ENCODE measurements around the gene CDK18. TPM values are rescaled to one million over a fixed set of nuclear protein-coding genes. Genes with fewer than 3 reads are reported as not detected.
"Not testable (repeated sequence)": the region's sequence is repeated elsewhere in the genome, so short reads cannot be mapped to it uniquely, and the experiment has no call there.

CDK18 gene
- total RNA-seq, 2 experiments from 2014 or later: 3.6 to 4.1 TPM

- no peak for DNase-seq
- peaks cover 37% of the 10 kb centered on the region for H3K27me3 Mint-ChIP-seq (ENCODE audit: low read depth)
- peaks cover 16% of the 10 kb centered on the region for H3K9me3 Mint-ChIP-seq
- CTCF ChIA-PET: interaction anchor here (4.0 kb wide), 1 partner anchor 12 kb away, joined by 28 read pairs; no protein-coding TSS in a partner anchor
- H3K36me3 Mint-ChIP-seq (ENCODE audit: low read depth): peaks cover 5% of the 10 kb centered on the region
- intact Hi-C loops (cut with micrococcal nuclease): no loop called here
- H3K4me3 Mint-ChIP-seq: no peak overlapping the region
- H3K27ac Mint-ChIP-seq: no peak overlapping the region
- no peaks in the 10 kb centered on the region for H3K4me1 Mint-ChIP-seq (ENCODE audit: low read depth)
Measured at GRCh38 chr1:205473475-205473874, 31.0 kb upstream of the CDK18 start.

- CTCF ChIA-PET: interaction anchor here (2.7 to 4.0 kb wide), 2 partner anchors 12 to 43 kb away, joined by 11 to 28 read pairs; no protein-coding TSS in a partner anchor
Measured at GRCh38 chr1:205473966-205474365, 30.5 kb upstream of the CDK18 start.

GRCh38 chr1:205474571-205474970 is 29.9 kb upstream of the CDK18 start:
- Mint-ChIP-seq H3K27me3 (ENCODE audit: low read depth) (peaks cover 36% of the 10 kb centered on the region), H3K4me3 (no peak overlapping the region), H3K4me1 (ENCODE audit: low read depth) (peaks cover 1% of the 10 kb centered on the region), H3K27ac (no peak overlapping the region), H3K9me3 (peaks cover 16% of the 10 kb centered on the region), H3K36me3 (ENCODE audit: low read depth) (peaks cover 5% of the 10 kb centered on the region)
- DNase-seq: no peak
- intact Hi-C loops (cut with micrococcal nuclease): no loop called here
- CTCF ChIA-PET: interaction anchor here (0.6 to 4.0 kb wide), 3 partner anchors 11 to 96 kb away, joined by 3 to 28 read pairs (median 11); no protein-coding TSS in a partner anchor

More at GRCh38 chr1:205473966-205474365, 30.5 kb upstream of the CDK18 start:
- Mint-ChIP-seq H3K27me3 (ENCODE audit: low read depth) (peaks cover 37% of the 10 kb centered on the region), H3K36me3 (ENCODE audit: low read depth) (peaks cover 5% of the 10 kb centered on the region), H3K9me3 (peaks cover 16% of the 10 kb centered on the region), H3K4me1 (ENCODE audit: low read depth) (no peaks in the 10 kb centered on the region), H3K4me3 (no peak overlapping the region), H3K27ac (no peak overlapping the region)
- DNase-seq: no peak
- intact Hi-C loops (cut with micrococcal nuclease): no loop called here

- H3K4me3 Mint-ChIP-seq: no peak overlapping the region
- peaks cover 14% of the 10 kb centered on the region for H3K4me1 Mint-ChIP-seq (ENCODE audit: low read depth)
- H3K27ac Mint-ChIP-seq: no peak overlapping the region
- H3K27me3 Mint-ChIP-seq (ENCODE audit: low read depth): peaks cover 36% of the 10 kb centered on the region
- no peak for DNase-seq
- H3K36me3 Mint-ChIP-seq (ENCODE audit: low read depth): peaks cover 5% of the 10 kb centered on the region
- intact Hi-C loops (cut with micrococcal nuclease): no loop called here
- peaks cover 16% of the 10 kb centered on the region for H3K9me3 Mint-ChIP-seq
- CTCF ChIA-PET: interaction anchor here (0.7 to 4.0 kb wide), 4 partner anchors 10 to 122 kb away, joined by 3 to 28 read pairs (median 8); no protein-coding TSS in a partner anchor
Measured at GRCh38 chr1:205475855-205476254, 28.6 kb upstream of the CDK18 start.

- Mint-ChIP-seq H3K9me3 (peaks cover 16% of the 10 kb centered on the region), H3K4me1 (ENCODE audit: low read depth) (peaks cover 21% of the 10 kb centered on the region), H3K36me3 (ENCODE audit: low read depth) (peaks cover 5% of the 10 kb centered on the region), H3K27me3 (ENCODE audit: low read depth) (peaks cover 40% of the 10 kb centered on the region), H3K4me3 (no peak overlapping the region), H3K27ac (no peak overlapping the region)
- CTCF ChIA-PET: interaction anchor here (0.6 to 4.0 kb wide), 5 partner anchors 9 to 87 kb away, joined by 3 to 28 read pairs (median 8); no protein-coding TSS in a partner anchor
- intact Hi-C loops (cut with micrococcal nuclease): no loop called here
- no peak for DNase-seq
Measured at GRCh38 chr1:205476648-205477047, 27.8 kb upstream of the CDK18 start.

- H3K27ac Mint-ChIP-seq: no peak overlapping the region
- intact Hi-C loops (cut with micrococcal nuclease): no loop called here
Measured at GRCh38 chr1:205477121-205477758, 27.2 kb upstream of the CDK18 start.

GRCh38 chr1:205477759-205478247 is 26.7 kb upstream of the CDK18 start:
- CTCF ChIA-PET: interaction anchor here (0.9 to 1.7 kb wide), 6 partner anchors 8 to 115 kb away, joined by 3 to 8 read pairs (median 4); no protein-coding TSS in a partner anchor
- Mint-ChIP-seq H3K36me3 (ENCODE audit: low read depth) (peaks cover 5% of the 10 kb centered on the region), H3K27me3 (ENCODE audit: low read depth) (peaks cover 40% of the 10 kb centered on the region), H3K4me1 (ENCODE audit: low read depth) (peaks cover 22% of the 10 kb centered on the region), H3K9me3 (peaks cover 16% of the 10 kb centered on the region), H3K4me3 (no peak overlapping the region), H3K27ac (no peak overlapping the region)
- intact Hi-C loops (cut with micrococcal nuclease): no loop called here
- no peak for DNase-seq

More at GRCh38 chr1:205477121-205477758, 27.2 kb upstream of the CDK18 start:
- H3K4me1 Mint-ChIP-seq (ENCODE audit: low read depth): peaks cover 22% of the 10 kb centered on the region
- H3K27me3 Mint-ChIP-seq (ENCODE audit: low read depth): peaks cover 40% of the 10 kb centered on the region
- peaks cover 16% of the 10 kb centered on the region for H3K9me3 Mint-ChIP-seq
- H3K4me3 Mint-ChIP-seq: no peak overlapping the region
- no peak for DNase-seq
- CTCF ChIA-PET: interaction anchor here (0.6 to 1.7 kb wide), 6 partner anchors 9 to 114 kb away, joined by 3 to 8 read pairs (median 4); no protein-coding TSS in a partner anchor
- peaks cover 5% of the 10 kb centered on the region for H3K36me3 Mint-ChIP-seq (ENCODE audit: low read depth)

- CTCF ChIA-PET: interaction anchor here (1.0 to 1.7 kb wide), 4 partner anchors 45 to 125 kb away, joined by 3 to 6 read pairs (median 4); no protein-coding TSS in a partner anchor
- H3K27ac Mint-ChIP-seq; H3K4me3 Mint-ChIP-seq; DNase-seq; H3K36me3 Mint-ChIP-seq (ENCODE audit: low read depth); intact Hi-C loops (cut with micrococcal nuclease): not testable (repeated sequence)
- H3K4me1 Mint-ChIP-seq (ENCODE audit: low read depth): peaks cover 22% of the 10 kb centered on the region
- peaks cover 43% of the 10 kb centered on the region for H3K27me3 Mint-ChIP-seq (ENCODE audit: low read depth)
- H3K9me3 Mint-ChIP-seq: peaks cover 16% of the 10 kb centered on the region
Measured at GRCh38 chr1:205478985-205479384, 25.5 kb upstream of the CDK18 start.

GRCh38 chr1:205480349-205480985 is 24.0 kb upstream of the CDK18 start:
- DNase-seq: peak; percentile 83
- H3K27ac Mint-ChIP-seq: peak overlapping the region; percentile 10
- peak overlapping the region; percentile 32 for H3K4me3 Mint-ChIP-seq

GRCh38 chr1:205481218-205481617 is 23.3 kb upstream of the CDK18 start:
- intact Hi-C loops (cut with micrococcal nuclease): loop anchor here (2.0 to 5.0 kb wide), 2 partner anchors 40 to 209 kb away; no protein-coding TSS in a partner anchor
- no peak overlapping the region for H3K27ac Mint-ChIP-seq
- no peak overlapping the region for H3K4me3 Mint-ChIP-seq
- no peaks in the 10 kb centered on the region for H3K36me3 Mint-ChIP-seq (ENCODE audit: low read depth)
- peaks cover 46% of the 10 kb centered on the region for H3K27me3 Mint-ChIP-seq (ENCODE audit: low read depth)
- CTCF ChIA-PET: interaction anchor here (0.9 to 9.0 kb wide), 7 partner anchors 43 to 208 kb away, joined by 3 to 130 read pairs (median 8); no protein-coding TSS in a partner anchor
- no peaks in the 10 kb centered on the region for H3K9me3 Mint-ChIP-seq
- peaks cover 24% of the 10 kb centered on the region for H3K4me1 Mint-ChIP-seq (ENCODE audit: low read depth)
- no peak for DNase-seq

More at GRCh38 chr1:205480349-205480985, 24.0 kb upstream of the CDK18 start:
- no peaks in the 10 kb centered on the region for H3K36me3 Mint-ChIP-seq (ENCODE audit: low read depth)
- peaks cover 5% of the 10 kb centered on the region for H3K9me3 Mint-ChIP-seq
- peaks cover 22% of the 10 kb centered on the region for H3K4me1 Mint-ChIP-seq (ENCODE audit: low read depth)
- peaks cover 42% of the 10 kb centered on the region for H3K27me3 Mint-ChIP-seq (ENCODE audit: low read depth)
- CTCF ChIA-PET: interaction anchor here (0.6 to 9.0 kb wide), 4 partner anchors 44 to 430 kb away, joined by 3 to 130 read pairs (median 6); no protein-coding TSS in a partner anchor
- intact Hi-C loops (cut with micrococcal nuclease): loop anchor here (2.0 to 5.0 kb wide), 2 partner anchors 40 to 208 kb away; no protein-coding TSS in a partner anchor

GRCh38 chr1:205481629-205482151 is 22.8 kb upstream of the CDK18 start:
- no peaks in the 10 kb centered on the region for H3K36me3 Mint-ChIP-seq (ENCODE audit: low read depth)
- no peak overlapping the region for H3K27ac Mint-ChIP-seq
- no peaks in the 10 kb centered on the region for H3K9me3 Mint-ChIP-seq
- no peak overlapping the region for H3K4me3 Mint-ChIP-seq
- peaks cover 48% of the 10 kb centered on the region for H3K27me3 Mint-ChIP-seq (ENCODE audit: low read depth)
- CTCF ChIA-PET: interaction anchor here (0.9 to 9.0 kb wide), 9 partner anchors 40 to 209 kb away, joined by 3 to 130 read pairs (median 3); no protein-coding TSS in a partner anchor
- H3K4me1 Mint-ChIP-seq (ENCODE audit: low read depth): peaks cover 24% of the 10 kb centered on the region
- DNase-seq: no peak
- intact Hi-C loops (cut with micrococcal nuclease): loop anchor here (2.0 to 5.0 kb wide), 2 partner anchors 41 to 209 kb away; no protein-coding TSS in a partner anchor
